HG03045 (cell line): ENCODE data around the gene CPN2.

Experiments used
- ATAC-seq: cut with Tn5 transposase; IDR thresholded peaks from one replicate; pipeline ENCODE4 v1.9.1; 2021; ENCODE audit warnings: mild to moderate bottlenecking, moderate library complexity; ENCODE audit not compliant: unreplicated experiment

The CPN2 gene

GRCh38 chr3:194315088-194315964 lies 35.8 kb downstream of the CPN2 start:
- peak; percentile 81 for ATAC-seq

- no peak for ATAC-seq
These were observed 36.6 kb downstream of the CPN2 start for GRCh38 chr3:194314388-194315068.

- no peak for ATAC-seq
These were observed 37.4 kb downstream of the CPN2 start for GRCh38 chr3:194313560-194314387.

- ATAC-seq = no peak
These were observed 38.3 kb downstream of the CPN2 start for GRCh38 chr3:194312743-194313281.

- no peak for ATAC-seq
These were observed 38.9 kb downstream of the CPN2 start for GRCh38 chr3:194312186-194312742.

- no peak for ATAC-seq
These were observed 40.1 kb downstream of the CPN2 start for GRCh38 chr3:194311000-194311399.

GRCh38 chr3:194310060-194310835 lies 40.9 kb downstream of the CPN2 start:
- no peak for ATAC-seq

GRCh38 chr3:194308601-194309449 lies 42.3 kb downstream of the CPN2 start:
- ATAC-seq = no peak

- no peak for ATAC-seq
These were observed 43.3 kb downstream of the CPN2 start for GRCh38 chr3:194307849-194308248.

GRCh38 chr3:194306771-194307640 lies 44.1 kb downstream of the CPN2 start:
- peak; percentile 40 for ATAC-seq

- ATAC-seq = peak; percentile 41
These were observed 44.9 kb downstream of the CPN2 start for GRCh38 chr3:194306109-194306686.

- no peak for ATAC-seq
These were observed 45.6 kb downstream of the CPN2 start for GRCh38 chr3:194305356-194306108.

GRCh38 chr3:194304186-194304917 lies 46.8 kb downstream of the CPN2 start:
- ATAC-seq = no peak

GRCh38 chr3:194303749-194304148 lies 47.4 kb downstream of the CPN2 start:
- ATAC-seq = no peak

GRCh38 chr3:194301730-194302129 lies 49.4 kb downstream of the CPN2 start:
- no peak for ATAC-seq

- no peak for ATAC-seq
These were observed 50.2 kb downstream of the CPN2 start for GRCh38 chr3:194300936-194301335.
